ENCODE data around the gene TSSK3. TPM values are rescaled to one million over a fixed set of nuclear protein-coding genes. Genes with fewer than 3 reads are reported as not detected.
"Not testable (repeated sequence)": the region's sequence is repeated elsewhere in the genome, so short reads cannot be mapped to it uniquely, and the experiment has no call there.

Gene TSSK3
- total RNA-seq, 2 donors from 2014 or later = 2.6 to 3.9 TPM

DNA sequence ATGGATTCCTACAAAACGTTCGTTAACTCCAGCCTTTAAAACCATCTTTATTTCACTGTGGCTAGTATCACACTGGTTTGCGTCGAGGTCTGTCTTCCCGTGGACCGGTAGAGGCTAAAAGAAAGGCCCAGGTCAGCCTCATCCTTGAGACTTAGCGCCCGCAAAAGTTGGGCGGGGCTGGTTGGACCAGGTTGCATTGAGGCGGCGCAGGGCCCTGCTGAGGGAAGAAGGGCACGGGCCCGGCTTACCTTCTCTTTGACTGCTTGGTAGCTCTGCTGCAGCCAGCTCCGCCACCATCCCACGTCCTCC lies 31.4 kb downstream of the TSSK3 start:
- intact Hi-C loops (cut with DNase I) = no loop called here
- DNase-seq (ENCODE audit: low spot score) = no peak

DNA sequence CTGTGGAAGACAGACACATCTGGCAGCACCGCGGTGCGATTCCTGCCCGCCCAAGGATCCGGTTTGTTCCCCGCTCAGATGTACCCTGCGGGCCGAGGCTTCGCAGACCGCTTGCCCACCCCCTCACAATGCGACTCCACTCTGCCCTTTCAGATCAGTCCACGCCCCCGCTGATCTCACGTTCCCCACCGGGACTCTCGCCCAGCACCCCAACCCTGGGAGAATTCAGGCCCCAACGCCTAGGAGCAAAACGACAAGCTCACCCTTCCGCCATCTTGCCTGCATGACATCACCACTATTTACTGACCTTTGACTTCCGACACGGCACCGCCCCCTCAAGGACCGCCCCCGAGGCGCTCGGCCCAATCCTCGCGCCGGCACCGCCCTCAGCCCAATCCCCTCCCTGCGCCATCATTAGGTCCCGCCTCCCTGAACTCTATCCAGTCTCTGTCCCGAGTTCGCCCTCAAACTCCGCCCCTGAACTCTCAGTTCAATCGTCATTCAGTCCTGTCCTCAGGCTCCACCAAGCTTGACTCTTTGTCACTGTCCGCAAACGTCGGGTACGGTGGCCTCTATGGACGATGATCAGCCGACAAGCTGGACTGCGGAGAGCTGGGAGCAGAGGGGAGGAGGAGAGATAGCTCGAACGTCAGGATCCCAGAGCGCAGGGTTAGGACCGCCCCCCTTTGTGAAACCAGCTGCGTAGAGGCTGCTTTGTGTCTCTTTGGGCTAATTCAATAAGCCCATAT lies 32.0 kb downstream of the TSSK3 start, which contains the start of gene BSDC1:
Gene BSDC1 (minus strand): TSS at position 301 of the 749 bp plus-strand sequence. CDS start 27 bp downstream, at position 274.
- peak; percentile 99 for DNase-seq (ENCODE audit: low spot score)
- intact Hi-C loops (cut with DNase I) = no loop called here

DNA sequence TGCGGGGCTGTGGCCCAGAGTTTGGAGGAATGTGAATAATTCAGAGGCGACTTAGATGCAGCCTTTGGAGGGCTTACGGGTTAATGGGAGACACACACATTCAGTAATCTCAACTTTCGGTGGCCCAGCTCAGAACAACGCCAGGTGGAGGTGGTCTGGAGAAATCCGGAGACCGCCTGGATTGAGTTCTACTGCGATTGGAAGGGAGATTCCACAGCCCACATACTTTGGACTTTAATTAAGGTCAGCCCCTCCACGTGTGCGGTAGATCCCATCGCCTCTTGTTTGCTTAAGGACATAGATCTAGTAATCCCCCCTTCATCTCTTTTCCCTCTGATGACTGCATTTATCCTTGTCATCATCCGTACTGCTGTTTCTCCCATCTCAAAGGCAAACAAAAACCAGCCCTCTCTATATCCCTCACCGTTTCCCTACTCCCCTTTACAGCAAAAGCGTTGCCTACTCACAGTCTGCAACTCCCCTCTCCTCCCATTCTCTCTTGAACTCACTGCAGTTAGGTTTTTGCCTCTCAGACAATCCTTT lies 32.6 kb downstream of the TSSK3 start:
- no peak for DNase-seq (ENCODE audit: low spot score)
- intact Hi-C loops (cut with DNase I) = no loop called here

DNA sequence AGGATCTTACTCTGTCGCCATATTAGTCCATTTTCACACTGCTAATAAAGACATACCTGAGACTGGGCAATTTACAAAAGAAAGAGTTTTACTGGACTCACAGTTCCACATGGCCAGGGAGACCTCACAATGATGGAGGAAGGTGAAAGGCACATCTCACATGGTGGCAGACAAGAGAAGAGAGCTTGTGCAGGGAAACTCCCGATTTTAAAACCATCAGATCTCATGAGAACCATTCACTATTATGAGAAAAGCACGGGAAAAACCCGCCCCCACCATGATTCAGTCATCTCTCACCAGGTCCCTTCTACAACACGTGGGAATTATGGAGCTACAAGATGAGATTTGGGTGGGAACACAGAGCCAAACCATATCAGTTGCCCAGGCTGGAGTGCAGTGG lies 34.2 kb downstream of the TSSK3 start:
- DNase-seq (ENCODE audit: low spot score); intact Hi-C loops (cut with DNase I): not testable (repeated sequence)

DNA sequence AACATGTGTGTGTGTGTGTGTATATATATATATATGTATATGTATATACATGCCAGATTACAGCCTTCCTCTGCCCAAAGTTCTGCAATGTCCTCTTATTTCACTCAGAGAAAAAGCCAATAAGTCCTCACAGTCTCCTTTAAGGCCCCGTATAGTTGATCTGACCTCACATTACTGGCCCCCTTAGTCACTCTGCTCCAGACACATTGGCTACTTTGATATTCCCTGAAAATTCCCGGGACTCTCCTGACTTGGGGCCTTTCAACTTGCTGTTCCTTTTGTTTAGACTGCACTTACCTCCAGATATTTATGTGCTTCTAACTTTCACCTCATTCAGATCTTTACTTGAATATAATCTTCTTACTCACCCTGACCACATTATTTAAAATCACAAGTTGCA lies 36.1 kb downstream of the TSSK3 start:
- intact Hi-C loops (cut with DNase I) = no loop called here
- DNase-seq (ENCODE audit: low spot score) = no peak

DNA sequence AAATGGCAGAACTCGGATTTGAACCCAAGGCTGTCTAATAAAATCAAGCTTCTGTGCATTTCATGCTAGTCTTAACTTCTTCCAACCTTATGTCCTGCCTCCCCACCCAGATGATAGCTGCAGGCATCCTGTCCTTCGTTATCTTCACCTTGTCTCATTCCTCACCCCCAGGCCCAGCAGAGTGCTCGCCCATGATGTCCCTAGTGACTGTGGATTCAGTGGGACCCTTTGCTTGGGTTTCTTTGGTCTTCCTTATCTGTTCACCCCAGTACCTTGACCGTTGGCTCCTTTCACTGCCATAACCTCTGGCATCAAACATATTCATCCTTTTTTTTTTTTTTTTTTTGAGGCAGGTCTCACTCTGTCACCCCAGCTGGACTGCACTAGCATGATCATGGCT lies 37.5 kb downstream of the TSSK3 start:
- no peak for DNase-seq (ENCODE audit: low spot score)
- intact Hi-C loops (cut with DNase I) = no loop called here

DNA sequence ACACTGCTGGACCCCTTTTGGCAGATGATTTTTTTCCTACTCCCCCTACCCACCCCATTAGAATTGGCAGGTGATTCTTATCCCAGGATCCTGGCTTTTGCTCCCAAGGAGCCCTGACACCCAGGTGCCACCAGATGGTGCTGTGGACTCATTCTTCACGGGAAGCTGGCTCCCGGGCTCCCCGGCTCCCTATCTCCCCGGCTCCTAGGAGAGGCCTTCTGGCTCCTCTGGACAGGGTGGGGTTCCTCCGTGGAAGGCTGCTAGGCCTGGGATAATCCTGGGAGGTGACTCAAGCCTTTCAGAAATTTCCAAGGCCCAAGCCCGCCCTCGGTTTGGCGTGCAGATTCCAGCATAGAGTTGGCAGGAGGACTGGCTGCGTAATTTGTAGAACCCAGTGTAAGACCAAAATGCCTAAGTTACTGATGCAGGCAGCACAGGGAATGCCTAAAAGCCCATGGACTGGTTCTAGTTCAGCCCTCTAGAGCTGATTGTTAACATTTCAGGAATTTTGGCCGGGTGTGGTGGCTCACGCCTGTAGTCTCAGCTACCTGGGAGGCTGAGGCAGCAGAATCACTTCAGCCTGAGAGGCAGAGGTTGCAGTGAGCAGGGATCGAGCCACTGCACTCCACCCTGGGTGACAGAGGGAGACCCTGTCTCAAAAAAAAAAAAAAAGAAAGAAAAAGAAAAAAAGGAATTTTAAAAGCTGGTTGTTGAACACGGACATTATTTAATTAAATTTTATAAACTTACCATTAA lies 38.7 kb downstream of the TSSK3 start:
- peak; percentile 96 for DNase-seq (ENCODE audit: low spot score)
- intact Hi-C loops (cut with DNase I) = no loop called here

DNA sequence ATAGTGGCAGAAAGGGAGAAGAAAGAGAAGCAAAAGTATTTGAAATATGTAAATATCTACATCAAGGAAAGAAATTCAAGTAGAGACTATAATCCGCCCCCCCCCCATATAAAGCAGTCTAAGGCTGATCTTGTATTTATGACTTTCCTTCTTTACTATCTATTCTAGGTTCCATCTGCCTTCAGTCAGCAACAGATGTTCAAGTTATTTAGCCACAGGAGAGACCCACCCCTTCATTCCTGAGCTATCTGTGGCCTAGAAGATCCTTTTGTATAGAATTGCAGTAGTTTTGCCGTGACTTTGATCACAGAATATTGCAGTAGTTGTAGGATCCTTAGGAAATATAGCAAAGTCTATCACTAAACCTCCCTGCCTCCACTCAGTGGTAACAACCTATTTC lies 42.6 kb downstream of the TSSK3 start:
- no peak for DNase-seq (ENCODE audit: low spot score)
- intact Hi-C loops (cut with DNase I) = no loop called here

DNA sequence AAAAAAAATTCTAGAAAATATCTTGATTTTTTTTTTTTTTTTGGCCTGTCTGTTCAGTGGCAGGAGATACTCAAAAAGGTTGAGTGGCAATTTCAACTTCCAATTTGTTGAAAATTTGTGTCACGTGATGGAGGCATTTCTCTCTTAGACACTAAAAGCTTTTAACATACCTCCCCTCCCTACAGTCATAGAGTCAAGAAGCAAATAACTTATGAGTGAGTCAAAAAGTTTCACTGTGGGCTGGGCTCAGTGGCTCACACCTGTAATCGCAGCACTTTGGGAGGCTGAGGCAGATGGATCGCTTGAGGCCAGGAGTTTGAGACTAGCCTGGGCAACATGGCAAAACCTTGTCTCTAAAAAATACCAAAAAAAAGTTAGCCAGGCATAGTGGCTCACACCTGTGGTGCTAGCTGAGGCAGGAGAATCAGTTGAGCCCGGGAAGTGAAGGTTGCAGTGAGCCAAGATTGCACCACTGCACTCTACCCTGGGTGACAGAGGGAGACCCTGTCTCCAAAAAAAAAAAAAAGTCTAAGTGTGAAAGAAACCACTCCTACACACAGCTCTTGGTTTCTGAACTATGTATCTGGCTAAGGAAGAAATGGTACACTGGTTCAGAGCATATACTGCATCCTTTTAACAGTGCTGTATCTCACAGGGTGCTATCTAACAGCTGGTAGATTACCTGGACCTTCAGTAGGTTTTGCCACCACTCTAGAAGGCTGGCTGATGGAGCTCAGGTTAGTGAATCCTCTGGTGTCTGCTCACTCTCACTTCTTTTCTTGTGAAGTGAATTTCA lies 43.5 kb downstream of the TSSK3 start:
- no peak for DNase-seq (ENCODE audit: low spot score)
- intact Hi-C loops (cut with DNase I) = no loop called here

DNA sequence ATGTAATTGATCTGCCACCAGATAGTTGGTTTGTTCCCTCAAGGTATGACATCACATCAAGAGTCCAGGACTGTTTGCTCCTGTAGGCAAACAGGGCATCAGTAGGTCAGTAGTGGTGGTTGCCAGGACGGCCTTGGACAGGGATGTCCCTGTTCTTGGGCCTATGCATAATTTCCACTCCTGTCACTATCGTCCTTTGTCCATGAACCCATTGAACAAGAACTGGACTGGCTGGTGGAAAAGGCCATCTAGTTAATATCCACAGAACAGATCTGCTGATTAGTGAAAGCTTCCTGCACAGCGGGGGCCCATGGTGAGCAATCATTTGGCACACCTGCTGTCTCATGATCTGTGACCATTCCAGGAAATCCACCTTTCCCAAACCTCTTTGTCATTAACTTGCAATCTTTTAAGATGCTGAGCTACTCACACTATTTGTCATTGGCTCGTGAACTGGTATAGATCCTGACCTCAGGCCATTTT lies 44.3 kb downstream of the TSSK3 start:
- no peak for DNase-seq (ENCODE audit: low spot score)
- intact Hi-C loops (cut with DNase I) = no loop called here

DNA sequence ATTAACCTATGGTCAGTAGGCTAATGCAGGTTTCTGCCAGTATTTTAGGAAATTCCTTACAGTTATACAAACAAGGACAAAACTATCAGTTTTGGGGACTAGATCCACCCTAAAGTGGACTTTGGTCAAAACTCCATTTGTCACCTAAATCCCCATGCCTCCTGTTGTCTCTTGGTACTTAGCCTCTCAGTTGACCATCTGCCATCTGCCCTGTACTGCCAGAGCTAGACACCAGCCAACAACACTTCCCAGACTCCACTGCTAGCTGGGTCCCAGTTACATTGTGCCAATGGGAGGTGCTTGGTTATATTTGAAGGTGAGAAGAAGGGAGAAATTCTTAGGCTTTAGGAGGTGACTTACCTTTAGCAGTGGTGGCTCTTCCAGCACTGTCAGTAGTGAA lies 48.9 kb downstream of the TSSK3 start:
- no peak for DNase-seq (ENCODE audit: low spot score)
- intact Hi-C loops (cut with DNase I) = no loop called here

DNA sequence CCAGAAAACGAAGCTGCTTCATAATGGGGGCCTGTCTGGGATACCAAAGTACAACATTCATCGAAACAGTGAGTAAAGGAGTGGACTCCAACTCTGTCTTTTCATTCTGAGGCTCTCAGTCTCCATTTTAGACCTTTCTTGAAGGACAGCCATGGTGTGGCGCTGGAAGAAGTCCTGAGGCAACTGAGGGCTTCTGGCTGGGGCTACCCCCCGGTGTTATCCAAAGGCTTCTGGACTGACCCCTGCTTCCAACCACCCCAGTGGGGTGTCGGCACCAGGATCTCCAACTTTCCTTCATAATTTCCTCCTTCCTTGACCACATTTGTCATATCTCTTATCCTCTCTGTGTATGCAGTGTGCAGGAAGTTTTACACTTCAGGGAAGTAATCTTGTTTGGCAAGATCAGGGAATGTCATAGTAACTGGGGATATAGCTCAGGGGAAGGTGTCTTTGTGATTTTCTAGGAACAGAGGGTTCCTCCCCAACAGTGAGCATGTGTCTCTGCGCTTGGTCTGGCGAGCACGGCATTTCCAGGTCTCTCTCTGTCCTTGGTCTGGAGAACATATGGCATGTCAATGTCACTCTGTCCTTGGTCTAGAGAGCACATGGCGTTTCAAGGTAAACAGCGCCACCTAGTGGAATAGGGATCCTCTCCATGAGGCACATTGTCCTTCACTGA lies 51.3 kb downstream of the TSSK3 start:
- DNase-seq (ENCODE audit: low spot score) = no peak
- intact Hi-C loops (cut with DNase I) = no loop called here

Other genes starting within 250 kb of the TSSK3 start
- gene TXLNA, start 182.9 kb upstream of the TSSK3 start, total RNA-seq = 10 to 100 TPM; 44.8 to 45.3 TPM
- gene CCDC28B, start 161.9 kb upstream of the TSSK3 start, total RNA-seq = 1 to 10 TPM; 7.5 to 8.3 TPM
- gene IQCC, start 156.9 kb upstream of the TSSK3 start, total RNA-seq = 1 to 10 TPM in 1 of 2 donors, under 1 TPM in 1; 0.33 to 1.1 TPM
- not detected for gene DCDC2B, start 153.4 kb upstream of the TSSK3 start, total RNA-seq
- gene TMEM234, start 140.2 kb upstream of the TSSK3 start, total RNA-seq = 10 to 100 TPM; 12.7 to 15.9 TPM
- gene EIF3I, start 140.1 kb upstream of the TSSK3 start, total RNA-seq = 100 to 1,000 TPM; 117 to 131 TPM
- 1 to 10 TPM; 8.6 to 9.2 TPM for gene FAM167B, start 115.3 kb upstream of the TSSK3 start, total RNA-seq
- gene LCK, start 111.3 kb upstream of the TSSK3 start, total RNA-seq = 1 to 10 TPM; 1.1 to 1.3 TPM
- gene HDAC1, start 70.5 kb upstream of the TSSK3 start, total RNA-seq = 10 to 100 TPM; 36.6 to 40.8 TPM
- gene MARCKSL1, start 26.3 kb upstream of the TSSK3 start, total RNA-seq = 10 to 100 TPM; 40.9 to 43.9 TPM
- gene FAM229A, start 54 bp upstream of the TSSK3 start, total RNA-seq = 1 to 10 TPM; 4.4 to 5.4 TPM
- 10 to 100 TPM; 37.2 to 42.5 TPM for gene BSDC1, start 31.9 kb downstream of the TSSK3 start, total RNA-seq
- not detected for gene ZBTB8B, start 102.5 kb downstream of the TSSK3 start, total RNA-seq
- 10 to 100 TPM; 10.4 TPM for gene ZBTB8A, start 176.9 kb downstream of the TSSK3 start, total RNA-seq

All from posterior vena cava (tissue), 2 donors.